ENCODE results near the gene PPP6R1. TPM values are rescaled to one million over a fixed set of nuclear protein-coding genes. Genes with fewer than 3 reads are reported as not detected.

Gene PPP6R1
- total RNA-seq, 1 experiment from 2014 or later = 79.7 TPM

DNA sequence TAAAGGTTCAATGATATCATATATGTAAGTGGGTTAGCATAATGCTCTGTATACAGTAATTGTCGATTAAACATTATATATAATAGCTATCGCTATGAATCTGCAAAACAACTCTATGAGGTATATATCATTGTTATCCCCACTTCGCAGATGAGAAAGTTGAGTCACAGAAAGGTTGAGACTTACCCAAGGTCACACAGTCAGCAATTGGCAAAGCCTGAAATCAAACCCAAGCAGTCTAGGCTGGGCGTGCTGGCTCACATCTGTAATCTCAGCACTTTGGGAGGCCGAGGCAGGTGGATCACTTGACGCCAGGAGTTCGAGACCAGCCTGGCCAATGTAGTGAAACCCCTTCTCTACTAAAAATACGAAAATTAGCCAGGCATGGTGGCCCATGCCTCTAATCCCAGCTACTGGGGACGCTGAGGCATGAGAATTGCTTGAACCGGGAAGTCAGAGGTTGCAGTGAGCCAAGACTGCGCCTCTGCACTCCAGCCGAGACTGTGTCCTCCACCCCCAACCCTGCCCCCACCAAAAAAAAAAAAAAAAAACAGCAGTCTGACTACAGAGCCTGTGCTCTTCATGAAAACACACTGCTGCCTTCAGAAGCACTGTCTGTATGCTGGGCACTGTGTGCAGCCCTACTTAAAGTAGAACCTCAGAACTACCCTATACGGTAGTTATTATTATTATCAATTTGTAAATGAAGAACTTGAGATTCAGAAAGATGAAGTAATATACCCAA, 19.7 kb upstream of the PPP6R1 start:
- H3K9me3 Mint-ChIP-seq = no peaks in the 10 kb centered on the region
- H3K27ac ChIP-seq (ENCODE audit: insufficient read length, low read depth, low read length) = no peak overlapping the region
- TF ChIP-seq, protein P1, sequence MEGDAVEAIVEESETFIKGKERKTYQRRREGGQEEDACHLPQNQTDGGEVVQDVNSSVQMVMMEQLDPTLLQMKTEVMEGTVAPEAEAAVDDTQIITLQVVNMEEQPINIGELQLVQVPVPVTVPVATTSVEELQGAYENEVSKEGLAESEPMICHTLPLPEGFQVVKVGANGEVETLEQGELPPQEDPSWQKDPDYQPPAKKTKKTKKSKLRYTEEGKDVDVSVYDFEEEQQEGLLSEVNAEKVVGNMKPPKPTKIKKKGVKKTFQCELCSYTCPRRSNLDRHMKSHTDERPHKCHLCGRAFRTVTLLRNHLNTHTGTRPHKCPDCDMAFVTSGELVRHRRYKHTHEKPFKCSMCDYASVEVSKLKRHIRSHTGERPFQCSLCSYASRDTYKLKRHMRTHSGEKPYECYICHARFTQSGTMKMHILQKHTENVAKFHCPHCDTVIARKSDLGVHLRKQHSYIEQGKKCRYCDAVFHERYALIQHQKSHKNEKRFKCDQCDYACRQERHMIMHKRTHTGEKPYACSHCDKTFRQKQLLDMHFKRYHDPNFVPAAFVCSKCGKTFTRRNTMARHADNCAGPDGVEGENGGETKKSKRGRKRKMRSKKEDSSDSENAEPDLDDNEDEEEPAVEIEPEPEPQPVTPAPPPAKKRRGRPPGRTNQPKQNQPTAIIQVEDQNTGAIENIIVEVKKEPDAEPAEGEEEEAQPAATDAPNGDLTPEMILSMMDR (conservative IDR thresholded peaks at IDR 0.05) = no peak

More for the DNA sequence above, 19.7 kb upstream of the PPP6R1 start:
- Mint-ChIP-seq H3K4me1 (peaks cover 14 to 18% of the 10 kb centered on the region in 2 experiments), H3K27me3 (ENCODE audit: low read depth) (no peaks in the 10 kb centered on the region; the same call in 1 of the 2 replicates), H3K4me3 (peak overlapping the region; percentile 99 to 100), H3K27ac (no peak overlapping the region), H3K36me3 (ENCODE audit: insufficient read depth in 1 of 3, low read depth in 3 of 3) (peaks cover 5 to 14% (median 14%) of the 10 kb centered on the region in 3 experiments; a peak in 6 of 7 replicates)
- Histone ChIP-seq H3K9me3 (ENCODE audit: control insufficient read depth, low read depth, low read length) (no peaks in the 10 kb centered on the region), H2BK5ac (ENCODE audit: insufficient read length, low read length) (no peak overlapping the region), H3K4me1 (ENCODE audit: insufficient read depth, low read length) (no peaks in the 10 kb centered on the region; the same call in 1 of the 2 replicates), H4K91ac (ENCODE audit: insufficient read length, low read depth, low read length) (no peak overlapping the region), H3K27me3 (ENCODE audit: insufficient read depth, low read length) (no peaks in the 10 kb centered on the region), H3K4me2 (ENCODE audit: insufficient read depth, insufficient read length, low read length) (peak overlapping the region; percentile 76), H3K56ac (ENCODE audit: insufficient read length, low read depth, low read length) (no peak overlapping the region), H2BK12ac (ENCODE audit: insufficient read length, low read depth, low read length) (no peak overlapping the region), H3K23me2 (ENCODE audit: insufficient read length, low read depth, low read length, poor library complexity, severe bottlenecking) (peaks cover 5% of the 10 kb centered on the region), H3K18ac (ENCODE audit: insufficient read length, low read depth, low read length) (no peak overlapping the region), H2BK20ac (ENCODE audit: low read depth, low read length, poor library complexity, severe bottlenecking) (no peak overlapping the region), H4K5ac (ENCODE audit: insufficient read length, low read depth, low read length) (no peak overlapping the region), H4K8ac (replicated peaks; ENCODE audit: insufficient read length, low read depth, low read length) (no peak overlapping the region), H3K23ac (ENCODE audit: insufficient read length, low read depth, low read length) (no peak overlapping the region), H3K4ac (ENCODE audit: low read depth, low read length) (no peak overlapping the region), H3K9ac (ENCODE audit: extremely low read depth, insufficient read length, low read length) (no peak overlapping the region), H3K79me1 (ENCODE audit: insufficient read depth, low read depth, low read length, poor library complexity, severe bottlenecking) (no peaks in the 10 kb centered on the region), H2AFZ (ENCODE audit: low read length) (no peak overlapping the region), H2AK5ac (ENCODE audit: insufficient read length, low read length) (no peak overlapping the region), H4K20me1 (ENCODE audit: control insufficient read depth, insufficient read depth, insufficient read length) (no peaks in the 10 kb centered on the region), H2BK15ac (ENCODE audit: low read depth, low read length) (no peak overlapping the region), H2BK120ac (ENCODE audit: low read depth, low read length, poor library complexity, severe bottlenecking) (no peak overlapping the region), H3K79me2 (ENCODE audit: insufficient read depth, low read length) (no peaks in the 10 kb centered on the region), H3T11ph (ENCODE audit: low read length) (no peak overlapping the region), H3K14ac (ENCODE audit: insufficient read depth, low read length) (no peak overlapping the region)
- DNase-seq = no peak
- no CpG with 5 or more reads among the region's 13 CpGs for WGBS (ENCODE audit: extremely low coverage, insufficient read length, low lambda C conversion rate)

All from H9 (cell line).